HCT116 (cell line): ENCODE results near the gene MRM3. TPM values are rescaled to one million over a fixed set of nuclear protein-coding genes. Genes with fewer than 3 reads are reported as not detected.

Experiments used
- ATAC-seq: fragments of 200-7000 bp; cut with Tn5 transposase; 2 replicates; pipeline ENCODE4 v1.9.1; 2020; ENCODE audit warnings: mild to moderate bottlenecking, moderate library complexity
- BruUV-seq: library from RNA; stranded (reverse); fragments of 400-500 nt; replicated peaks from 2 replicates; lab custom pipeline; 2021; lab: Mats Ljungman, UMichigan
- CTCF ChIA-PET: fragments of 300-600 bp; sonication (Branson Sonifier 250); formaldehyde crosslinking; loops from one replicate; lab custom pipeline; 2021; ENCODE audit warnings: antibody characterized with exemption; lab: Charles Lee
- POLR2A ChIA-PET: fragments of 300-600, 350-600 bp; sonication (Branson Sonifier 250); formaldehyde crosslinking; loops from one replicate; lab custom pipeline; 2021; ENCODE audit warnings: antibody characterized with exemption; lab: Charles Lee
- RAD21 ChIA-PET, 2 experiments: fragments of 300-600 bp; sonication (Branson Sonifier 250); formaldehyde crosslinking; loops; one replicate each; lab custom pipeline; 2023; ENCODE audit warnings: low total read pairs in 2 of 2; ENCODE audit not compliant: uncharacterized antibody in 2 of 2, unreplicated experiment in 2 of 2, low non-redundant PET in 1 of 2; lab: Charles Lee
- DNase-seq: peaks from one replicate; pipeline ENCODE4 v3.0.0-alpha.2; 2010; ENCODE audit warnings: low read depth, low spot score
- H2AFZ ChIP-seq: fragments of 200-600 bp; shearing (Covaris generic), sonication (generic); 2 replicates; pipeline ENCODE4 v1.6.1; 2017; ENCODE audit warnings: low read depth, mixed run types, mixed read lengths, antibody characterized with exemption, low read length; ENCODE audit not compliant: poor library complexity, severe bottlenecking
- H3K27ac ChIP-seq: 2 replicates; pipeline ENCODE4 v1.5.1; 2012; ENCODE audit warnings: low read depth, low read length
- H3K27me3 ChIP-seq: fragments of 200-600 bp; sonication (generic); 2 replicates; pipeline ENCODE4 v1.6.1; 2016; ENCODE audit warnings: mixed run types, low read length, mixed read lengths; ENCODE audit not compliant: insufficient read depth
- H3K36me3 ChIP-seq, 2 experiments: fragments of 200-500 bp in 1 of 2; fragments of 200-600 bp in 1 of 2; sonication (Bioruptor generic) in 1 of 2; sonication (generic) in 1 of 2; 2 replicates each; pipeline versions ENCODE4 v1.5.1 to v1.6.1; 2014 to 2016; ENCODE audit warnings: low read length in 2 of 2, inconsistent platforms in 1 of 2, mixed read lengths in 1 of 2, mixed run types in 1 of 2; ENCODE audit not compliant: insufficient read depth in 2 of 2, control insufficient read depth in 1 of 2
- H3K4me1 ChIP-seq, 2 experiments: fragments of 200-600 bp in 1 of 2; sonication (generic) in 1 of 2; 2 replicates each; pipeline versions ENCODE4 v1.5.1 to v1.6.1; 2012 to 2017; ENCODE audit warnings: low read length in 2 of 2, inconsistent platforms in 1 of 2, mild to moderate bottlenecking in 1 of 2, mixed read lengths in 1 of 2, mixed run types in 1 of 2, moderate library complexity in 1 of 2; ENCODE audit not compliant: insufficient read depth in 2 of 2, control insufficient read depth in 1 of 2
- H3K4me2 ChIP-seq: fragments of 200-600 bp; sonication (generic); 2 replicates; pipeline ENCODE4 v1.6.1; 2017; ENCODE audit warnings: mixed run types, low read length, mixed read lengths
- H3K4me3 ChIP-seq, 2 experiments: fragments of 200-600 bp in 1 of 2; sonication (generic) in 1 of 2; replicated peaks in 1 of 2; 2 replicates each; pipeline ENCODE4 v1.5.1; 2011 to 2016; ENCODE audit warnings: low read length in 2 of 2, control low read depth in 1 of 2, low read depth in 1 of 2, mild to moderate bottlenecking in 1 of 2, mixed read lengths in 1 of 2, mixed run types in 1 of 2
- H3K79me2 ChIP-seq: fragments of 200-600 bp; sonication (generic); 2 replicates; pipeline ENCODE4 v1.6.1; 2017; ENCODE audit warnings: mild to moderate bottlenecking, mixed run types, low read length, moderate library complexity, mixed read lengths; ENCODE audit not compliant: insufficient read depth
- H3K9ac ChIP-seq: fragments of 200-600 bp; sonication (generic); 2 replicates; pipeline ENCODE4 v1.6.1; 2016; ENCODE audit warnings: low read length, mixed read lengths
- H3K9me2 ChIP-seq: fragments of 200-600 bp; sonication (generic), shearing (Covaris generic); 2 replicates; pipeline ENCODE4 v1.6.1; 2017; ENCODE audit warnings: mixed run types, mild to moderate bottlenecking, moderate library complexity; ENCODE audit not compliant: insufficient read depth
- H3K9me3 ChIP-seq, 2 experiments: fragments of 200-500 bp in 1 of 2; fragments of 200-600 bp in 1 of 2; sonication (Bioruptor generic) in 1 of 2; sonication (generic) in 1 of 2; 2 replicates each; pipeline ENCODE4 v1.6.1; 2014 to 2017; ENCODE audit warnings: low read length in 2 of 2, mixed read lengths in 2 of 2, inconsistent platforms in 1 of 2, low read depth in 1 of 2, mild to moderate bottlenecking in 1 of 2, mixed run types in 1 of 2, moderate library complexity in 1 of 2; ENCODE audit not compliant: control insufficient read depth in 1 of 2, insufficient read depth in 1 of 2
- H4K20me1 ChIP-seq: fragments of 200-600 bp; sonication (generic), shearing (Covaris generic); 2 replicates; pipeline ENCODE4 v1.6.1; 2017; ENCODE audit warnings: mixed run types, mild to moderate bottlenecking, moderate library complexity; ENCODE audit not compliant: insufficient read depth
- CEBPB ChIP-seq: IDR thresholded peaks from 2 replicates; pipeline ENCODE4 v1.6.1; 2012; ENCODE audit warnings: low read depth
- EGR1 ChIP-seq: IDR thresholded peaks from 2 replicates; pipeline ENCODE4 v1.6.1; 2012; ENCODE audit warnings: low read depth
- EZH2phosphoT487 ChIP-seq: fragments of 200-600 bp; IDR thresholded peaks from 2 replicates; pipeline ENCODE4 v1.6.1; 2018; ENCODE audit warnings: antibody characterized with exemption, borderline replicate concordance
- POLR2A ChIP-seq: IDR thresholded peaks from 2 replicates; pipeline ENCODE4 v1.7.0; 2011; ENCODE audit warnings: borderline replicate concordance; ENCODE audit not compliant: insufficient read depth, insufficient read length; ENCODE audit errors: extremely low read depth
- RAD21 ChIP-seq: IDR thresholded peaks from 2 replicates; pipeline ENCODE4 v1.6.1; 2012; ENCODE audit warnings: low read depth, mild to moderate bottlenecking
- SIN3A ChIP-seq: IDR thresholded peaks from 2 replicates; pipeline ENCODE4 v1.6.1; 2012; ENCODE audit warnings: low read depth
- SP1 ChIP-seq: IDR thresholded peaks from 2 replicates; pipeline ENCODE4 v1.6.1; 2012; ENCODE audit warnings: low read depth
- intact Hi-C: fragments of 100-400 bp; cut with micrococcal nuclease; formaldehyde crosslinking; loops from 2 replicates; pipeline ENCODE4 v1.10.0; 2022
- total RNA-seq: library from RNA; stranded (reverse); gene quantifications from one replicate; pipeline ENCODE4 v1.2.1, GENCODE V29; 2021; ENCODE audit not compliant: unreplicated experiment
- TF ChIP-seq, protein P1 (sequence below): IDR thresholded peaks from 2 replicates; pipeline ENCODE4 v1.6.1; 2011; ENCODE audit warnings: mild to moderate bottlenecking, low read length, moderate library complexity; ENCODE audit not compliant: insufficient replicate concordance; ENCODE audit errors: extremely low read depth
- TF ChIP-seq, protein P2 (sequence below): IDR thresholded peaks from 2 replicates; pipeline ENCODE4 v1.6.1; 2012; ENCODE audit warnings: low read depth
- TF ChIP-seq, protein P3 (sequence below): IDR thresholded peaks from 2 replicates; pipeline ENCODE4 v1.6.1; 2012

MRM3 gene
- total RNA-seq, 1 experiment from 2014 or later = 32.6 TPM

DNA sequence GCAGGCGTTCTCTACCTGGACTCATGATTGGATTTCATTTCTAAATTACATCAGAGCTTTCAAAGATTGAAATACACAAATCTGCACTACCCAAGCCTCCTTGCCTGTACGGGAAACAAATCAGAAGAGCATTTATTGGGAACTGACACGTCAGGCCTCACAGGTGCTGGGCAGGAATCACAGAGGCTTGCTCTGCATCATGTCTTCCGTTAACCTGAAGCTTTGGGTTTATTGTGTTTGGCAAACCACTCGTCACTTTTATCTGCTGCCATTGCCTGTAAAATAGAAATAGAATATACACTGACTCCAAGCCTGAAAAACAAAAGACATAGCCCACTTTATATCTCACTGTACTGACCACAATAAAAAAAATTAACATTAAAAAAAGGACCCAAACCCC is 22.2 kb upstream of the MRM3 start (continued):
- TF ChIP-seq, protein P1, sequence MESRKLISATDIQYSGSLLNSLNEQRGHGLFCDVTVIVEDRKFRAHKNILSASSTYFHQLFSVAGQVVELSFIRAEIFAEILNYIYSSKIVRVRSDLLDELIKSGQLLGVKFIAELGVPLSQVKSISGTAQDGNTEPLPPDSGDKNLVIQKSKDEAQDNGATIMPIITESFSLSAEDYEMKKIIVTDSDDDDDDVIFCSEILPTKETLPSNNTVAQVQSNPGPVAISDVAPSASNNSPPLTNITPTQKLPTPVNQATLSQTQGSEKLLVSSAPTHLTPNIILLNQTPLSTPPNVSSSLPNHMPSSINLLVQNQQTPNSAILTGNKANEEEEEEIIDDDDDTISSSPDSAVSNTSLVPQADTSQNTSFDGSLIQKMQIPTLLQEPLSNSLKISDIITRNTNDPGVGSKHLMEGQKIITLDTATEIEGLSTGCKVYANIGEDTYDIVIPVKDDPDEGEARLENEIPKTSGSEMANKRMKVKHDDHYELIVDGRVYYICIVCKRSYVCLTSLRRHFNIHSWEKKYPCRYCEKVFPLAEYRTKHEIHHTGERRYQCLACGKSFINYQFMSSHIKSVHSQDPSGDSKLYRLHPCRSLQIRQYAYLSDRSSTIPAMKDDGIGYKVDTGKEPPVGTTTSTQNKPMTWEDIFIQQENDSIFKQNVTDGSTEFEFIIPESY = no peak
- no peak for TF ChIP-seq SP1
- TF ChIP-seq RAD21 = no peak

DNA sequence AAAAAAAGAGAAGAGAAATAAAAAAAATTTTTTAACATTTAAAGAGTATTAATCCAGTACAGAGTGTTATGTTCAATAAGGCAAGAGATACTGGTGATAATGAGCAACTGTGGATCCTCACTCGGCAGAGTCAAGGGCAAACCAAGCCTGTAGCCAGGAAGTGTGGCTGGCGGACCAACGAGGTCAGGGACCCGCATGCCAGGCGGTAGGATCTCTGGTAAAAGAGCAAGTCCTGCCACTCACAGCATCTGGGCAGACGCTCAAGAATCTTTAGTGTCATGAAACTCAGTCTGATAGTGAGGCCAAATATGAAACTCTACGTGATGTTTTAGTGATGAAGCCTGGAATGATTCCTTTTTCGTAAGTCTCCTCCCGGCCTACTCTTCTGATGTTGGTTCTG is 21.8 kb upstream of the MRM3 start:
- ChIA-PET RAD21 (no interaction called here), POLR2A (no interaction called here), CTCF (no interaction called here)
- H3K4me3 ChIP-seq = no peak overlapping the region
- no peak overlapping the region for H3K4me2 ChIP-seq
- ATAC-seq = no peak
- no peak for DNase-seq
- intact Hi-C loops = no loop called here
- no peak overlapping the region for H3K9ac ChIP-seq
- no peaks in the 10 kb centered on the region for H3K9me2 ChIP-seq
- H3K9me3 ChIP-seq = no peaks in the 10 kb centered on the region
- no peak overlapping the region for H3K27ac ChIP-seq
- TF ChIP-seq, protein P2, sequence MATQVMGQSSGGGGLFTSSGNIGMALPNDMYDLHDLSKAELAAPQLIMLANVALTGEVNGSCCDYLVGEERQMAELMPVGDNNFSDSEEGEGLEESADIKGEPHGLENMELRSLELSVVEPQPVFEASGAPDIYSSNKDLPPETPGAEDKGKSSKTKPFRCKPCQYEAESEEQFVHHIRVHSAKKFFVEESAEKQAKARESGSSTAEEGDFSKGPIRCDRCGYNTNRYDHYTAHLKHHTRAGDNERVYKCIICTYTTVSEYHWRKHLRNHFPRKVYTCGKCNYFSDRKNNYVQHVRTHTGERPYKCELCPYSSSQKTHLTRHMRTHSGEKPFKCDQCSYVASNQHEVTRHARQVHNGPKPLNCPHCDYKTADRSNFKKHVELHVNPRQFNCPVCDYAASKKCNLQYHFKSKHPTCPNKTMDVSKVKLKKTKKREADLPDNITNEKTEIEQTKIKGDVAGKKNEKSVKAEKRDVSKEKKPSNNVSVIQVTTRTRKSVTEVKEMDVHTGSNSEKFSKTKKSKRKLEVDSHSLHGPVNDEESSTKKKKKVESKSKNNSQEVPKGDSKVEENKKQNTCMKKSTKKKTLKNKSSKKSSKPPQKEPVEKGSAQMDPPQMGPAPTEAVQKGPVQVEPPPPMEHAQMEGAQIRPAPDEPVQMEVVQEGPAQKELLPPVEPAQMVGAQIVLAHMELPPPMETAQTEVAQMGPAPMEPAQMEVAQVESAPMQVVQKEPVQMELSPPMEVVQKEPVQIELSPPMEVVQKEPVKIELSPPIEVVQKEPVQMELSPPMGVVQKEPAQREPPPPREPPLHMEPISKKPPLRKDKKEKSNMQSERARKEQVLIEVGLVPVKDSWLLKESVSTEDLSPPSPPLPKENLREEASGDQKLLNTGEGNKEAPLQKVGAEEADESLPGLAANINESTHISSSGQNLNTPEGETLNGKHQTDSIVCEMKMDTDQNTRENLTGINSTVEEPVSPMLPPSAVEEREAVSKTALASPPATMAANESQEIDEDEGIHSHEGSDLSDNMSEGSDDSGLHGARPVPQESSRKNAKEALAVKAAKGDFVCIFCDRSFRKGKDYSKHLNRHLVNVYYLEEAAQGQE = no peak
- TF ChIP-seq, protein P3, sequence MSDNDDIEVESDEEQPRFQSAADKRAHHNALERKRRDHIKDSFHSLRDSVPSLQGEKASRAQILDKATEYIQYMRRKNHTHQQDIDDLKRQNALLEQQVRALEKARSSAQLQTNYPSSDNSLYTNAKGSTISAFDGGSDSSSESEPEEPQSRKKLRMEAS = no peak
- TF ChIP-seq EGR1 (no peak), SIN3A (no peak), SP1 (no peak), POLR2A (no peak), RAD21 (no peak), EZH2phosphoT487 (no peak), CEBPB (no peak)
- H2AFZ ChIP-seq = no peak overlapping the region
- no peaks in the 10 kb centered on the region for H3K4me1 ChIP-seq
- no peaks in the 10 kb centered on the region for H3K79me2 ChIP-seq
- H3K27me3 ChIP-seq = no peaks in the 10 kb centered on the region
- peaks cover 18 to 25% of the 10 kb centered on the region in 2 experiments; a peak in 3 of 4 replicates for H3K36me3 ChIP-seq
- H4K20me1 ChIP-seq = no peaks in the 10 kb centered on the region
- no TSS peak for BruUV-seq
